AG10803 (cell line): Measurements from ENCODE around the gene IKZF1.

Experiments used
- DNase-seq: peaks from one replicate; pipeline ENCODE4 v3.0.0; 2010; ENCODE audit warnings: low read depth
- H3K4me3 ChIP-seq: 2 replicates; pipeline ENCODE4 v1.5.1; 2011; ENCODE audit warnings: mild to moderate bottlenecking, low read length, control low read depth
- TF ChIP-seq, protein P1 (sequence below): conservative IDR thresholded peaks from 2 replicates; pipeline ENCODE4 v1.5.1; 2011; ENCODE audit warnings: mild to moderate bottlenecking, low read length, control low read depth, inconsistent platforms

Gene IKZF1

GRCh38 chr7:50295133-50295532 lies 9.4 kb upstream of the IKZF1 start:
- no peak for DNase-seq
- H3K4me3 ChIP-seq: no peak overlapping the region
- TF ChIP-seq, protein P1, sequence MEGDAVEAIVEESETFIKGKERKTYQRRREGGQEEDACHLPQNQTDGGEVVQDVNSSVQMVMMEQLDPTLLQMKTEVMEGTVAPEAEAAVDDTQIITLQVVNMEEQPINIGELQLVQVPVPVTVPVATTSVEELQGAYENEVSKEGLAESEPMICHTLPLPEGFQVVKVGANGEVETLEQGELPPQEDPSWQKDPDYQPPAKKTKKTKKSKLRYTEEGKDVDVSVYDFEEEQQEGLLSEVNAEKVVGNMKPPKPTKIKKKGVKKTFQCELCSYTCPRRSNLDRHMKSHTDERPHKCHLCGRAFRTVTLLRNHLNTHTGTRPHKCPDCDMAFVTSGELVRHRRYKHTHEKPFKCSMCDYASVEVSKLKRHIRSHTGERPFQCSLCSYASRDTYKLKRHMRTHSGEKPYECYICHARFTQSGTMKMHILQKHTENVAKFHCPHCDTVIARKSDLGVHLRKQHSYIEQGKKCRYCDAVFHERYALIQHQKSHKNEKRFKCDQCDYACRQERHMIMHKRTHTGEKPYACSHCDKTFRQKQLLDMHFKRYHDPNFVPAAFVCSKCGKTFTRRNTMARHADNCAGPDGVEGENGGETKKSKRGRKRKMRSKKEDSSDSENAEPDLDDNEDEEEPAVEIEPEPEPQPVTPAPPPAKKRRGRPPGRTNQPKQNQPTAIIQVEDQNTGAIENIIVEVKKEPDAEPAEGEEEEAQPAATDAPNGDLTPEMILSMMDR: no peak

DNA sequence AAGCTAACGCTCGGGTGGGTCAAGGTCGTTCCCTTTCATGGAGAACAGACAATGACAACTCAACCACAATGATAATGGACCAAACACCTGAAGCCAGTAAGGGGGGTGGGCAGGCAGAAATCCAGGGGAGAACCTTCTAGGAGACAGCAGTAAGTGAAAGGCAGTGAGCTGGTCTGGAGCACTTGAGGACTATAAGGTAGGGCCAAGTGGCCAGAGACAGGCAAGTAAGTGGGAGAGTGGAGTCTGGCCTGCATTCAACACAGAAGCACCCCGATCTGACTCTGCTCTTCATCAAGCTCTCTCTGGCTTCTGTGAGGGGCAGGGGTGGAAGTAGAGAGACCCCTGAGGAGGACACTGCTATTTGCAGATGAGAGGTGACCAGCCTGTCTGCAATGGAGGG lies 7.7 kb upstream of the IKZF1 start:
- no peak overlapping the region for H3K4me3 ChIP-seq
- TF ChIP-seq, protein P1: no peak
- DNase-seq: no peak

- DNase-seq: no peak
- TF ChIP-seq, protein P1: no peak
- H3K4me3 ChIP-seq: no peak overlapping the region
Measured at GRCh38 chr7:50298811-50299562, 5.5 kb upstream of the IKZF1 start.

- TF ChIP-seq, protein P1: no peak
- no peak for DNase-seq
- H3K4me3 ChIP-seq: no peak overlapping the region
Measured at GRCh38 chr7:50300336-50300735, 4.2 kb upstream of the IKZF1 start.

- TF ChIP-seq, protein P1: no peak
- no peak for DNase-seq
- no peak overlapping the region for H3K4me3 ChIP-seq
Measured at GRCh38 chr7:50302486-50303334, 1.8 kb upstream of the IKZF1 start.

- H3K4me3 ChIP-seq: no peak overlapping the region
- TF ChIP-seq, protein P1: no peak
- DNase-seq: no peak
Measured at GRCh38 chr7:50303335-50304128, 984 bp upstream of the IKZF1 start.
